GM12878 (cell line): ENCODE measurements around the gene MLNR. TPM values are rescaled to one million over a fixed set of nuclear protein-coding genes. Genes with fewer than 3 reads are reported as not detected.

Experiments used
- ATAC-seq: fragments of 200-7000 bp; cut with Tn5 transposase; 3 replicates; pipeline ENCODE4 v1.9.1; 2020; ENCODE audit warnings: mild to moderate bottlenecking, moderate library complexity
- BruUV-seq: library from RNA; stranded (reverse); fragments of 400-500 nt; replicated peaks from 2 replicates; lab custom pipeline; 2021; lab: Mats Ljungman, UMichigan
- CTCF ChIA-PET: fragments of 300-600 bp; sonication (Branson Sonifier 250); formaldehyde crosslinking; extraction: SDS; loops from one replicate; lab custom pipeline; 2021; ENCODE audit warnings: inconsistent platforms; lab: Yijun Ruan, JAX
- POLR2A ChIA-PET: fragments of 350-600 bp; formaldehyde crosslinking; extraction: SDS; loops from one replicate; lab custom pipeline; 2021; ENCODE audit warnings: inconsistent platforms; lab: Charles Lee
- RAD21 ChIA-PET: fragments of 300-600 bp; sonication (Branson Sonifier 250); formaldehyde crosslinking; loops from one replicate; lab custom pipeline; 2023; ENCODE audit warnings: antibody characterized with exemption; ENCODE audit not compliant: unreplicated experiment; lab: Charles Lee
- SMC1A ChIA-PET: fragments of 300-600 bp; sonication (Branson Sonifier 250); formaldehyde crosslinking; loops from one replicate; lab custom pipeline; 2023; ENCODE audit not compliant: unreplicated experiment, uncharacterized antibody; lab: Charles Lee
- DNase-seq: peaks from one replicate; pipeline ENCODE4 v3.0.0-alpha.2; 2011; ENCODE audit warnings: low read depth, low spot score
- FAIRE-seq: peaks from 3 replicates; lab custom pipeline; 2011; peaks lifted over from hg19 to GRCh38; lab: Jason Lieb, UNC
- H2AFZ ChIP-seq: 2 replicates; pipeline ENCODE4 v1.6.0; 2011; ENCODE audit warnings: low read depth, low read length, control low read depth; ENCODE audit not compliant: control insufficient read depth
- H3K27ac ChIP-seq: 2 replicates; pipeline ENCODE4 v1.5.1; 2011; ENCODE audit warnings: control low read depth; ENCODE audit not compliant: control insufficient read depth, insufficient read depth
- H3K27me3 ChIP-seq, 2 experiments: replicated peaks in 1 of 2; 2 replicates each; pipeline versions ENCODE4 v1.6.0 to v1.6.1; 2011; ENCODE audit warnings: low read length in 1 of 2; ENCODE audit not compliant: control insufficient read depth in 2 of 2, insufficient read depth in 2 of 2
- H3K36me3 ChIP-seq, 2 experiments: 2 replicates each; pipeline ENCODE4 v1.5.1; 2011; ENCODE audit warnings: low read length in 1 of 2; ENCODE audit not compliant: control insufficient read depth in 2 of 2, insufficient read depth in 2 of 2
- H3K4me1 ChIP-seq: 2 replicates; pipeline ENCODE4 v1.6.1; 2011; ENCODE audit warnings: mild to moderate bottlenecking, low read length, moderate library complexity, mixed read lengths; ENCODE audit not compliant: control insufficient read depth, insufficient read depth
- H3K4me2 ChIP-seq: 2 replicates; pipeline ENCODE4 v1.6.0; 2011; ENCODE audit warnings: control low read depth; ENCODE audit not compliant: control insufficient read depth, insufficient read depth
- H3K4me3 ChIP-seq: fragments of 200-600 bp; sonication (generic); 2 replicates; pipeline ENCODE4 v1.5.1; 2016
- H3K79me2 ChIP-seq: 2 replicates; pipeline ENCODE4 v1.6.0; 2011; ENCODE audit warnings: low read length; ENCODE audit not compliant: control insufficient read depth, insufficient read depth
- H3K9ac ChIP-seq: 2 replicates; pipeline ENCODE4 v1.8.0; 2011; ENCODE audit warnings: low read length, control low read depth, mixed read lengths; ENCODE audit not compliant: control insufficient read depth, insufficient read depth
- H3K9me3 ChIP-seq: replicated peaks from 3 replicates; pipeline ENCODE4 v1.5.1; 2011; ENCODE audit warnings: mild to moderate bottlenecking, low read length; ENCODE audit not compliant: control insufficient read depth, insufficient read depth
- H4K20me1 ChIP-seq: 2 replicates; pipeline ENCODE4 v1.6.0; 2011; ENCODE audit not compliant: control insufficient read depth, insufficient read depth
- BACH1 ChIP-seq: fragments of 450-650 bp; IDR thresholded peaks from 2 replicates; pipeline ENCODE4 v1.6.1; 2017; ENCODE audit warnings: mild to moderate bottlenecking, borderline replicate concordance
- CHD2 ChIP-seq: IDR thresholded peaks from 2 replicates; pipeline ENCODE4 v1.6.1; 2011; ENCODE audit warnings: low read depth, low read length, improper control_type of control experiment, borderline replicate concordance
- IKZF2 ChIP-seq, 2 experiments: fragments of 450-650 bp; IDR thresholded peaks; 2 replicates each; pipeline ENCODE4 v1.6.1; 2017; ENCODE audit warnings: mild to moderate bottlenecking in 2 of 2, moderate library complexity in 2 of 2
- JUNB ChIP-seq: IDR thresholded peaks from 2 replicates; pipeline ENCODE4 v1.6.1; 2016; ENCODE audit warnings: antibody characterized with exemption, mild to moderate bottlenecking
- MXI1 ChIP-seq: fragments of 150-350 bp; IDR thresholded peaks from 2 replicates; pipeline ENCODE4 v1.6.1; 2011; ENCODE audit warnings: low read depth, mild to moderate bottlenecking, inconsistent platforms, low read length, improper control_type of control experiment
- POLR2A ChIP-seq: IDR thresholded peaks from 2 replicates; pipeline ENCODE4 v1.6.1; 2011; ENCODE audit warnings: low read depth, mild to moderate bottlenecking, low read length
- SREBF1 ChIP-seq: IDR thresholded peaks from 2 replicates; pipeline ENCODE4 v1.6.1; 2012; ENCODE audit warnings: mild to moderate bottlenecking, low read length
- TARDBP ChIP-seq: IDR thresholded peaks from 2 replicates; pipeline ENCODE4 v1.6.1; 2016; ENCODE audit warnings: borderline replicate concordance
- WGBS: methylation state at CpG from one replicate; pipeline ENCODE4 v1.1.6; 2016; ENCODE audit warnings: low lambda C conversion rate; ENCODE audit not compliant: insufficient replicate concordance, insufficient coverage; ENCODE audit errors: missing lambda C conversion rate; 5-methylcytosine and 5-hydroxymethylcytosine counted together
- in situ Hi-C: fragments of 300-500 bp; cut with MboI; formaldehyde crosslinking; loops from 9 replicates; pipeline ENCODE4 v1.14.3; 2018; ENCODE audit warnings: mixed read lengths
- intact Hi-C: fragments of 100-400 bp; cut with micrococcal nuclease; formaldehyde crosslinking; loops from one replicate; pipeline ENCODE4 v1.14.2; 2022; ENCODE audit not compliant: unreplicated experiment
- polyA plus RNA-seq, 11 experiments: library from polyadenylated mRNA; depleted of rRNA in 4 of 11; unstranded in 6 of 11; stranded (reverse) in 5 of 11; fragments of >200 nt; fragmentation: Nextera tagmentation in 4 of 11; fragmentation: Illumina TruSeq in 1 of 11; extraction: Ambion mirVana in 4 of 11; extraction: Trizol in 1 of 11; gene quantifications; 1 replicate in 1 of 11; 2 replicates in 10 of 11; pipeline versions ENCODE4 v1.2.1 to v1.2.3, GENCODE V29; 2011 to 2016; ENCODE audit warnings: inconsistent platforms in 2 of 11, missing spikeins in 2 of 11, low read depth in 1 of 11
- total RNA-seq, 4 experiments: library from RNA; depleted of rRNA in 3 of 4; stranded (reverse); fragments of >200 nt in 3 of 4; fragmentation: Illumina TruSeq in 1 of 4; extraction: Trizol in 1 of 4; gene quantifications; 2 replicates each; pipeline versions ENCODE4 v1.2.1 to v1.2.3, GENCODE V29; 2013 to 2021
- TF ChIP-seq, protein P1 (sequence below): IDR thresholded peaks from 2 replicates; pipeline ENCODE4 v1.6.1; 2012; ENCODE audit warnings: low read depth, low read length, improper control_type of control experiment
- TF ChIP-seq, protein P2 (sequence below): fragments of 450-650 bp; IDR thresholded peaks from 2 replicates; pipeline ENCODE4 v1.6.1; 2017; ENCODE audit warnings: antibody characterized with exemption, mild to moderate bottlenecking, moderate library complexity
- TF ChIP-seq, protein P3 (sequence below): fragments of 450-650 bp; IDR thresholded peaks from 2 replicates; pipeline ENCODE4 v1.6.1; 2017; ENCODE audit warnings: mild to moderate bottlenecking, moderate library complexity
- TF ChIP-seq, protein P4 (sequence below): fragments of 450-650 bp; IDR thresholded peaks from 2 replicates; pipeline ENCODE4 v1.6.1; 2017; ENCODE audit warnings: mild to moderate bottlenecking

The MLNR gene
- total and polyA plus RNA-seq, 10 of the 15 experiments (the other 5 are each of a cell fraction or from before 2014, with no cell fraction given) = not detected

DNA sequence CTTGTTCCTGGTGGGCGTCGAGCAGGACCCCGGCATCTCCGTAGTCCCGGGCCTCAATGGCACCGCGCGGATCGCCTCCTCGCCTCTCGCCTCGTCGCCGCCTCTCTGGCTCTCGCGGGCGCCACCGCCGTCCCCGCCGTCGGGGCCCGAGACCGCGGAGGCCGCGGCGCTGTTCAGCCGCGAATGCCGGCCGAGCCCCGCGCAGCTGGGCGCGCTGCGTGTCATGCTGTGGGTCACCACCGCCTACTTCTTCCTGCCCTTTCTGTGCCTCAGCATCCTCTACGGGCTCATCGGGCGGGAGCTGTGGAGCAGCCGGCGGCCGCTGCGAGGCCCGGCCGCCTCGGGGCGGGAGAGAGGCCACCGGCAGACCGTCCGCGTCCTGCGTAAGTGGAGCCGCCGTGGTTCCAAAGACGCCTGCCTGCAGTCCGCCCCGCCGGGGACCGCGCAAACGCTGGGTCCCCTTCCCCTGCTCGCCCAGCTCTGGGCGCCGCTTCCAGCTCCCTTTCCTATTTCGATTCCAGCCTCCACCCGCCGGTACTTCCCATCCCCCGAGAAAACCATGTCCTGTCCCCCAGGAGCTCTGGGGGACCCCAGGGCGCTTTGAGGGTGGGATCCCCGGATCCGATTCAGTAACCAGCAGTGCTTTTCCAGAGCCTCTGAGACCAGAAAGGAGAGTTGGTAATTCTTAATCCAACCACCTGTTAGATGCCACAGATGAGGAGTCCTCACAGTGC is 885 bp downstream of the MLNR start:
- Histone ChIP-seq H3K9me3 (no peaks in the 10 kb centered on the region; the same call in 2 of the 3 replicates), H2AFZ (no peak overlapping the region), H3K4me2 (no peak overlapping the region), H3K27ac (no peak overlapping the region), H3K27me3 (peaks cover 0 to 5% of the 10 kb centered on the region in 2 experiments; a peak in 3 of 4 replicates), H3K36me3 (no peaks in the 10 kb centered on the region), H3K4me1 (no peaks in the 10 kb centered on the region), H3K79me2 (no peaks in the 10 kb centered on the region), H4K20me1 (no peaks in the 10 kb centered on the region), H3K4me3 (no peak overlapping the region), H3K9ac (no peak overlapping the region)
- POLR2A ChIA-PET = no interaction called here
- no peak for FAIRE-seq
- 44% methylated on average over 65 of the region's 73 CpGs for WGBS
- no peak for DNase-seq
- no TSS peak for BruUV-seq
- in situ Hi-C loops (no loop called here), intact Hi-C loops (no loop called here)
- RAD21 ChIA-PET = no interaction called here
- SMC1A ChIA-PET = no interaction called here
- CTCF ChIA-PET = no interaction called here
- no peak; the same call in 2 of the 3 replicates for ATAC-seq
- TF ChIP-seq, protein P1, sequence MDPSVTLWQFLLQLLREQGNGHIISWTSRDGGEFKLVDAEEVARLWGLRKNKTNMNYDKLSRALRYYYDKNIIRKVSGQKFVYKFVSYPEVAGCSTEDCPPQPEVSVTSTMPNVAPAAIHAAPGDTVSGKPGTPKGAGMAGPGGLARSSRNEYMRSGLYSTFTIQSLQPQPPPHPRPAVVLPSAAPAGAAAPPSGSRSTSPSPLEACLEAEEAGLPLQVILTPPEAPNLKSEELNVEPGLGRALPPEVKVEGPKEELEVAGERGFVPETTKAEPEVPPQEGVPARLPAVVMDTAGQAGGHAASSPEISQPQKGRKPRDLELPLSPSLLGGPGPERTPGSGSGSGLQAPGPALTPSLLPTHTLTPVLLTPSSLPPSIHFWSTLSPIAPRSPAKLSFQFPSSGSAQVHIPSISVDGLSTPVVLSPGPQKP = no peak
- TF ChIP-seq, protein P2, sequence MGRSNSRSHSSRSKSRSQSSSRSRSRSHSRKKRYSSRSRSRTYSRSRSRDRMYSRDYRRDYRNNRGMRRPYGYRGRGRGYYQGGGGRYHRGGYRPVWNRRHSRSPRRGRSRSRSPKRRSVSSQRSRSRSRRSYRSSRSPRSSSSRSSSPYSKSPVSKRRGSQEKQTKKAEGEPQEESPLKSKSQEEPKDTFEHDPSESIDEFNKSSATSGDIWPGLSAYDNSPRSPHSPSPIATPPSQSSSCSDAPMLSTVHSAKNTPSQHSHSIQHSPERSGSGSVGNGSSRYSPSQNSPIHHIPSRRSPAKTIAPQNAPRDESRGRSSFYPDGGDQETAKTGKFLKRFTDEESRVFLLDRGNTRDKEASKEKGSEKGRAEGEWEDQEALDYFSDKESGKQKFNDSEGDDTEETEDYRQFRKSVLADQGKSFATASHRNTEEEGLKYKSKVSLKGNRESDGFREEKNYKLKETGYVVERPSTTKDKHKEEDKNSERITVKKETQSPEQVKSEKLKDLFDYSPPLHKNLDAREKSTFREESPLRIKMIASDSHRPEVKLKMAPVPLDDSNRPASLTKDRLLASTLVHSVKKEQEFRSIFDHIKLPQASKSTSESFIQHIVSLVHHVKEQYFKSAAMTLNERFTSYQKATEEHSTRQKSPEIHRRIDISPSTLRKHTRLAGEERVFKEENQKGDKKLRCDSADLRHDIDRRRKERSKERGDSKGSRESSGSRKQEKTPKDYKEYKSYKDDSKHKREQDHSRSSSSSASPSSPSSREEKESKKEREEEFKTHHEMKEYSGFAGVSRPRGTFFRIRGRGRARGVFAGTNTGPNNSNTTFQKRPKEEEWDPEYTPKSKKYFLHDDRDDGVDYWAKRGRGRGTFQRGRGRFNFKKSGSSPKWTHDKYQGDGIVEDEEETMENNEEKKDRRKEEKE = no peak
- TF ChIP-seq JUNB = no peak
- TF ChIP-seq, protein P3, sequence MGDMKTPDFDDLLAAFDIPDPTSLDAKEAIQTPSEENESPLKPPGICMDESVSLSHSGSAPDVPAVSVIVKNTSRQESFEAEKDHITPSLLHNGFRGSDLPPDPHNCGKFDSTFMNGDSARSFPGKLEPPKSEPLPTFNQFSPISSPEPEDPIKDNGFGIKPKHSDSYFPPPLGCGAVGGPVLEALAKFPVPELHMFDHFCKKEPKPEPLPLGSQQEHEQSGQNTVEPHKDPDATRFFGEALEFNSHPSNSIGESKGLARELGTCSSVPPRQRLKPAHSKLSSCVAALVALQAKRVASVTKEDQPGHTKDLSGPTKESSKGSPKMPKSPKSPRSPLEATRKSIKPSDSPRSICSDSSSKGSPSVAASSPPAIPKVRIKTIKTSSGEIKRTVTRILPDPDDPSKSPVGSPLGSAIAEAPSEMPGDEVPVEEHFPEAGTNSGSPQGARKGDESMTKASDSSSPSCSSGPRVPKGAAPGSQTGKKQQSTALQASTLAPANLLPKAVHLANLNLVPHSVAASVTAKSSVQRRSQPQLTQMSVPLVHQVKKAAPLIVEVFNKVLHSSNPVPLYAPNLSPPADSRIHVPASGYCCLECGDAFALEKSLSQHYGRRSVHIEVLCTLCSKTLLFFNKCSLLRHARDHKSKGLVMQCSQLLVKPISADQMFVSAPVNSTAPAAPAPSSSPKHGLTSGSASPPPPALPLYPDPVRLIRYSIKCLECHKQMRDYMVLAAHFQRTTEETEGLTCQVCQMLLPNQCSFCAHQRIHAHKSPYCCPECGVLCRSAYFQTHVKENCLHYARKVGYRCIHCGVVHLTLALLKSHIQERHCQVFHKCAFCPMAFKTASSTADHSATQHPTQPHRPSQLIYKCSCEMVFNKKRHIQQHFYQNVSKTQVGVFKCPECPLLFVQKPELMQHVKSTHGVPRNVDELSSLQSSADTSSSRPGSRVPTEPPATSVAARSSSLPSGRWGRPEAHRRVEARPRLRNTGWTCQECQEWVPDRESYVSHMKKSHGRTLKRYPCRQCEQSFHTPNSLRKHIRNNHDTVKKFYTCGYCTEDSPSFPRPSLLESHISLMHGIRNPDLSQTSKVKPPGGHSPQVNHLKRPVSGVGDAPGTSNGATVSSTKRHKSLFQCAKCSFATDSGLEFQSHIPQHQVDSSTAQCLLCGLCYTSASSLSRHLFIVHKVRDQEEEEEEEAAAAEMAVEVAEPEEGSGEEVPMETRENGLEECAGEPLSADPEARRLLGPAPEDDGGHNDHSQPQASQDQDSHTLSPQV = no peak
- no peak for TF ChIP-seq IKZF2 (IDR thresholded peaks at IDR 0.05)
- TF ChIP-seq POLR2A = no peak
- TF ChIP-seq BACH1 = no peak
- no peak for TF ChIP-seq MXI1
- TF ChIP-seq, protein P4, sequence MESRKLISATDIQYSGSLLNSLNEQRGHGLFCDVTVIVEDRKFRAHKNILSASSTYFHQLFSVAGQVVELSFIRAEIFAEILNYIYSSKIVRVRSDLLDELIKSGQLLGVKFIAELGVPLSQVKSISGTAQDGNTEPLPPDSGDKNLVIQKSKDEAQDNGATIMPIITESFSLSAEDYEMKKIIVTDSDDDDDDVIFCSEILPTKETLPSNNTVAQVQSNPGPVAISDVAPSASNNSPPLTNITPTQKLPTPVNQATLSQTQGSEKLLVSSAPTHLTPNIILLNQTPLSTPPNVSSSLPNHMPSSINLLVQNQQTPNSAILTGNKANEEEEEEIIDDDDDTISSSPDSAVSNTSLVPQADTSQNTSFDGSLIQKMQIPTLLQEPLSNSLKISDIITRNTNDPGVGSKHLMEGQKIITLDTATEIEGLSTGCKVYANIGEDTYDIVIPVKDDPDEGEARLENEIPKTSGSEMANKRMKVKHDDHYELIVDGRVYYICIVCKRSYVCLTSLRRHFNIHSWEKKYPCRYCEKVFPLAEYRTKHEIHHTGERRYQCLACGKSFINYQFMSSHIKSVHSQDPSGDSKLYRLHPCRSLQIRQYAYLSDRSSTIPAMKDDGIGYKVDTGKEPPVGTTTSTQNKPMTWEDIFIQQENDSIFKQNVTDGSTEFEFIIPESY = no peak
- TF ChIP-seq SREBF1 = no peak
- TF ChIP-seq CHD2 = no peak
- no peak for TF ChIP-seq TARDBP
